Heart left ventricle (tissue), 13 donors: ENCODE measurements around the gene ZNF197.

ENCODE experiments used
- POLR2A ChIP-seq, 2 donors: fragments of 450-650 bp; IDR thresholded peaks; one replicate each; pipeline ENCODE4 v1.6.1; 2017; ENCODE audit warnings: antibody characterized with exemption in 2 of 2, mild to moderate bottlenecking in 2 of 2, moderate library complexity in 2 of 2
- TF ChIP-seq, protein P1 (sequence below), 12 donors: fragments of 200-600 bp; sonication (generic) in 4 of 12; IDR thresholded peaks; one replicate each; pipeline versions ENCODE4 v1.5.0 to v1.8.0; 2018 to 2022; ENCODE audit warnings: antibody characterized with exemption in 12 of 12, mild to moderate bottlenecking in 5 of 12
- donor health status: ischemic (EF 13 %, LVEDD 7.1; RV severe dilation, severe dysfunction).
- donor health status: DM: no; HTN: yes; CAD: no.
- donor health status: DM: no; HTN: no; CAD: no.
- donor health status: ischemic (EF 25% LVEDD 6.9; RV normal size, moderate dysfunction).
- donor health status: ischemic (EF 25% LVEDD 5.7; RV mildly dilated, moderate dysfunction).
- donor health status: ischemic (EF 35%, LVEDD 5.7; RV mildly dilated, moderate dysfunction).
- donor health status: nonischemic (EF 11% LVEDD 7.7; RV severe dilation, severe dysfunction).
- donor health status: DM: yes; HTN: yes; CAD: no.
- donor health status: PGD.
- donor health status: ischemic (EF 29% LVEDD 5.4; RV normal size, mild dysfunction).
- donor health status: nonischemic (EF 23%, LVEDD 6.1; RV moderate dilation, normal function).

DNA sequence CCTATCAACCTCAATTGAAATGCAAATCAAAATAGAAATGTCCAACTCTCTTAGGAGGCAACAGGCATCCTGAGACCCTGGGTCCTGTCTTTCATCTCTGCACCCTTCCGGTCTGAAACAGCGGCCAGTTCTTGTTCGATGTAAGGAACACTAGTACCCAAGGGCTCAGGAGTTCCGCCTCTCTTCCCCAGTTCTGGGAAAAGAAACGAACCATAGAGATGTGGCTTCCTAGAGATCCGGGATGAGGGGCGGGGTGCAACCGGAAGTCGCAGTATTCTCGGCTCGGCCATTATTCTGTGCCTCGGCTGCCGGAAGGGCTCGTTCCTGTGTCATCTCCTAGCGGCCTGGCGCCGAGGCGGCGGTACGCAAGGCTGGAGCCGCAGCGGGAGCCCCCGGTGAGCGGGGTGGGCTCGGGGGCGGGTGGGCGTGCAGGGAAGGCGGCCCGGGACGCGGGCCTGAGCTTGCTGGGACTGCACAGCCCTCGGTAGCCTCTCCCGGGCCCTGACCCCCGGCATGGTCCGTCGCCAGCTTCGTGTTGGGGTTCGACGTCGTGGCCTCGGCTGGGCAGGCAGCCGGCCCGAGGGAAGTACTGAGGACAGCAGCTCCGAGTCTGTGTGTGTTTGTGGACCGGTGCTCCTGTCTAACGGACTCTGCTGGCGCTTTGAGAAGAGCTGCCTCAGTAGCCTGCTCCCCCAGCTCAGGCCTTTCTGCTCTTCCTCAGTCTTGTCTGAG lies at the start of gene ZNF197:
- TF ChIP-seq POLR2A (IDR thresholded peaks at IDR 0.05): peak in 1 of 2 donors; percentile 43
- TF ChIP-seq, protein P1, sequence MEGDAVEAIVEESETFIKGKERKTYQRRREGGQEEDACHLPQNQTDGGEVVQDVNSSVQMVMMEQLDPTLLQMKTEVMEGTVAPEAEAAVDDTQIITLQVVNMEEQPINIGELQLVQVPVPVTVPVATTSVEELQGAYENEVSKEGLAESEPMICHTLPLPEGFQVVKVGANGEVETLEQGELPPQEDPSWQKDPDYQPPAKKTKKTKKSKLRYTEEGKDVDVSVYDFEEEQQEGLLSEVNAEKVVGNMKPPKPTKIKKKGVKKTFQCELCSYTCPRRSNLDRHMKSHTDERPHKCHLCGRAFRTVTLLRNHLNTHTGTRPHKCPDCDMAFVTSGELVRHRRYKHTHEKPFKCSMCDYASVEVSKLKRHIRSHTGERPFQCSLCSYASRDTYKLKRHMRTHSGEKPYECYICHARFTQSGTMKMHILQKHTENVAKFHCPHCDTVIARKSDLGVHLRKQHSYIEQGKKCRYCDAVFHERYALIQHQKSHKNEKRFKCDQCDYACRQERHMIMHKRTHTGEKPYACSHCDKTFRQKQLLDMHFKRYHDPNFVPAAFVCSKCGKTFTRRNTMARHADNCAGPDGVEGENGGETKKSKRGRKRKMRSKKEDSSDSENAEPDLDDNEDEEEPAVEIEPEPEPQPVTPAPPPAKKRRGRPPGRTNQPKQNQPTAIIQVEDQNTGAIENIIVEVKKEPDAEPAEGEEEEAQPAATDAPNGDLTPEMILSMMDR (IDR thresholded peaks at IDR 0.05): peak in 4 of 12 donors; percentile 11 to 52 (median 38)
